ENCODE results near the gene TMEM263.

Gene TMEM263

GRCh38 chr12:106942775-106943174 lies 12.9 kb upstream of the TMEM263 start:
- Mint-ChIP-seq H3K27me3 (ENCODE audit: low read depth) (peaks cover 3% of the 10 kb centered on the region), H3K4me1 (no peaks in the 10 kb centered on the region), H3K4me3 (no peak overlapping the region), H3K36me3 (ENCODE audit: low read depth) (no peaks in the 10 kb centered on the region), H3K9me3 (peaks cover 18% of the 10 kb centered on the region), H3K27ac (no peak overlapping the region)
- no peak for TF ChIP-seq CTCF (IDR thresholded peaks at IDR 0.05; ENCODE audit: unreplicated experiment in 3 of 3)

GRCh38 chr12:106945261-106945851 lies 10.4 kb upstream of the TMEM263 start:
- no peak for TF ChIP-seq CTCF (IDR thresholded peaks at IDR 0.05; ENCODE audit: unreplicated experiment in 3 of 3)
- Mint-ChIP-seq H3K27me3 (ENCODE audit: low read depth) (no peaks in the 10 kb centered on the region), H3K36me3 (ENCODE audit: low read depth) (no peaks in the 10 kb centered on the region), H3K27ac (no peak overlapping the region), H3K9me3 (peaks cover 28% of the 10 kb centered on the region), H3K4me3 (no peak overlapping the region), H3K4me1 (no peaks in the 10 kb centered on the region)

GRCh38 chr12:106947461-106947860 lies 8.2 kb upstream of the TMEM263 start:
- H3K4me1 Mint-ChIP-seq = no peaks in the 10 kb centered on the region
- no peaks in the 10 kb centered on the region for H3K27me3 Mint-ChIP-seq (ENCODE audit: low read depth)
- no peak for TF ChIP-seq CTCF (IDR thresholded peaks at IDR 0.05; ENCODE audit: unreplicated experiment in 3 of 3)
- H3K36me3 Mint-ChIP-seq (ENCODE audit: low read depth) = no peaks in the 10 kb centered on the region
- H3K27ac Mint-ChIP-seq = peak overlapping the region in 2 of 3 experiments; percentile 68 to 69
- peaks cover 28% of the 10 kb centered on the region for H3K9me3 Mint-ChIP-seq
- H3K4me3 Mint-ChIP-seq = no peak overlapping the region

- no peak overlapping the region for H3K4me3 Mint-ChIP-seq
- peaks cover 6% of the 10 kb centered on the region for H3K4me1 Mint-ChIP-seq
- no peak for TF ChIP-seq CTCF (IDR thresholded peaks at IDR 0.05; ENCODE audit: unreplicated experiment in 3 of 3)
- no peaks in the 10 kb centered on the region for H3K27me3 Mint-ChIP-seq (ENCODE audit: low read depth)
- no peak overlapping the region for H3K27ac Mint-ChIP-seq
- peaks cover 23% of the 10 kb centered on the region for H3K9me3 Mint-ChIP-seq
- no peaks in the 10 kb centered on the region for H3K36me3 Mint-ChIP-seq (ENCODE audit: low read depth)
These were observed 5.1 kb upstream of the TMEM263 start for GRCh38 chr12:106950591-106950990.

GRCh38 chr12:106953352-106954250 lies 2.1 kb upstream of the TMEM263 start:
- Mint-ChIP-seq H3K27ac (peak overlapping the region; percentile 70 to 98 (median 71)), H3K27me3 (ENCODE audit: low read depth) (no peaks in the 10 kb centered on the region), H3K4me3 (peak overlapping the region; percentile 71 to 99 (median 94)), H3K36me3 (ENCODE audit: low read depth) (peaks cover under 1% of the 10 kb centered on the region), H3K4me1 (peaks cover 25% of the 10 kb centered on the region), H3K9me3 (peaks cover 12% of the 10 kb centered on the region)
- no peak for TF ChIP-seq CTCF (IDR thresholded peaks at IDR 0.05; ENCODE audit: unreplicated experiment in 3 of 3)

All from nephron (organoid).